VCaP (cell line): Measurements from ENCODE around the gene NUDT3.
A peak's percentile ranks its signal among the peaks of the same experiment; 100 is the strongest.
"Not testable (repeated sequence)": the region's sequence is repeated elsewhere in the genome, so short reads cannot be mapped to it uniquely, and the experiment has no call there.

Experiments
- H3K27ac ChIP-seq: fragments of 450-650 bp; 2 replicates; pipeline ENCODE4 v1.5.1; 2017
- TF ChIP-seq, protein P1 (sequence below): fragments of 450-650 bp; conservative IDR thresholded peaks from 2 replicates; pipeline ENCODE4 v1.5.1; 2017; ENCODE audit warnings: mild to moderate bottlenecking, moderate library complexity

NUDT3 gene

DNA sequence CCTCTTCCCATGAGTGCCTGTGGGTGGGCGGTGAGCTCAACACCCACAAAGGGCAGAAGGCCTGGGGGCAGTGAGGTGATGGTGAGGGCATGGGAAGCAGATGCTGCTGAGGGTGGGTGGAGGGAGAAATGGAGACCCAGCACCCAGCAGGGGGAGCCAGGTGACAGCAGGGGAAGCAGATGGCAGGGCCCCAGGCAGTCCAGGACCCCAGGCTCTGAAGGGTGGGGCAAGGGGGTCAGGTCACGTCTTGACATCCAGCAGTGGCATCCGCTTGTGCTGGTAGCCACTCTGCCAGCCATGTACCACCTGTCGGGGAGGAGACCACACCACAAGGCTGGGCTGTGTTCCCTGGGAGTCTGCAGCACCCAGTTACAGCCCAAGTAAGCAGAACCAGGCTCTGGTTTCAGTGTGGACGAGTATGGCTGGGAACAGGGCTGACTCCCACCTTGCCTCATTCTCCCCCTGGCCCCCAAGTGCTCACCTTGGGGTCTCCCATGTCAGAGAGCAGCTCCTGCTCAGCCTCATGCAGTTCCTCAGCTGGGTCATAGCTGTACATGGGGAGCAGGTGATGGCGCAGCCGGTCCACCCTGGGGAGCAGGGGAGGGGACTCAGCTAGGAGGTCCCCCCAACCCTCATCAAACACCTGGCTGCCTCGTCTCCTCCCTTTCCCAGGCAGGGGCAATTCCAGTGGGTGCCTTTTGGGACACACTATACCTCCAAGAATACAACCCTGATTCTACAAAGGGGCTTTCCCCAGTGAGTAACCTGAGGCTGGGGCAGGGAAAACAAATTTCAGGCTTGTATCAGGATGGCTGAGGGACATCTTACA lies 145.7 kb downstream of the NUDT3 start:
- H3K27ac ChIP-seq, result peak overlapping the region; percentile 96
- TF ChIP-seq, protein P1, sequence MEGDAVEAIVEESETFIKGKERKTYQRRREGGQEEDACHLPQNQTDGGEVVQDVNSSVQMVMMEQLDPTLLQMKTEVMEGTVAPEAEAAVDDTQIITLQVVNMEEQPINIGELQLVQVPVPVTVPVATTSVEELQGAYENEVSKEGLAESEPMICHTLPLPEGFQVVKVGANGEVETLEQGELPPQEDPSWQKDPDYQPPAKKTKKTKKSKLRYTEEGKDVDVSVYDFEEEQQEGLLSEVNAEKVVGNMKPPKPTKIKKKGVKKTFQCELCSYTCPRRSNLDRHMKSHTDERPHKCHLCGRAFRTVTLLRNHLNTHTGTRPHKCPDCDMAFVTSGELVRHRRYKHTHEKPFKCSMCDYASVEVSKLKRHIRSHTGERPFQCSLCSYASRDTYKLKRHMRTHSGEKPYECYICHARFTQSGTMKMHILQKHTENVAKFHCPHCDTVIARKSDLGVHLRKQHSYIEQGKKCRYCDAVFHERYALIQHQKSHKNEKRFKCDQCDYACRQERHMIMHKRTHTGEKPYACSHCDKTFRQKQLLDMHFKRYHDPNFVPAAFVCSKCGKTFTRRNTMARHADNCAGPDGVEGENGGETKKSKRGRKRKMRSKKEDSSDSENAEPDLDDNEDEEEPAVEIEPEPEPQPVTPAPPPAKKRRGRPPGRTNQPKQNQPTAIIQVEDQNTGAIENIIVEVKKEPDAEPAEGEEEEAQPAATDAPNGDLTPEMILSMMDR, result peak; percentile 88

DNA sequence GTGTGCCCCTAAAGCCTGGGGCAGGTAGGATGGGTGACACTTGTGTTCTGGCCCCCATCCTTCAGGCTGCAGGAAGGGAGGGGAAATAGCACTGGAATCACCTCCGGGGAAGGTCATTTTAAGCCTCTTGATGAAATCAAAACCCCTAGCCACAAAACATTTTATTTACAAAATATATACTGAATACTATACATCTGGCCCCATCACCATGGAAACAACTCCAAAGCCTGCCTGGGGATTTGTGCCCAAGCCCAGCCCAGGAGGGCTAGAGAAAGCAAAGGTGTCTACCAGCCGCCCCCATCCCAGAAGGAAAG lies 146.3 kb downstream of the NUDT3 start:
- TF ChIP-seq, protein P1, result no peak
- no peak overlapping the region; the same call in 1 of the 2 replicates for H3K27ac ChIP-seq

DNA sequence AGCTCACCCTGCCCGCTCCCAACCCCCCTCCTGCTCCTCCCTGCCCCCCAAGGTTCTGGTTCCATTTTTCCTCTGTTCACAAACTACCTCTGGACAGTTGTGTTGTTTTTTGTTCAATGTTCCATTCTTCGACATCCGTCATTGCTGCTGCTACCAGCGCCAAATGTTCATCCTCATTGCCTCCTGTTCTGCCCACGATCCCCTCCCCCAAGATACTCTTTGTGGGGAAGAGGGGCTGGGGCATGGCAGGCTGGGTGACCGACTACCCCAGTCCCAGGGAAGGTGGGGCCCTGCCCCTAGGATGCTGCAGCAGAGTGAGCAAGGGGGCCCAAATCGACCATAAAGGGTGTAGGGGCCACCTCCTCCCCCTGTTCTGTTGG lies 146.7 kb downstream of the NUDT3 start:
- H3K27ac ChIP-seq, result not testable (repeated sequence)

DNA sequence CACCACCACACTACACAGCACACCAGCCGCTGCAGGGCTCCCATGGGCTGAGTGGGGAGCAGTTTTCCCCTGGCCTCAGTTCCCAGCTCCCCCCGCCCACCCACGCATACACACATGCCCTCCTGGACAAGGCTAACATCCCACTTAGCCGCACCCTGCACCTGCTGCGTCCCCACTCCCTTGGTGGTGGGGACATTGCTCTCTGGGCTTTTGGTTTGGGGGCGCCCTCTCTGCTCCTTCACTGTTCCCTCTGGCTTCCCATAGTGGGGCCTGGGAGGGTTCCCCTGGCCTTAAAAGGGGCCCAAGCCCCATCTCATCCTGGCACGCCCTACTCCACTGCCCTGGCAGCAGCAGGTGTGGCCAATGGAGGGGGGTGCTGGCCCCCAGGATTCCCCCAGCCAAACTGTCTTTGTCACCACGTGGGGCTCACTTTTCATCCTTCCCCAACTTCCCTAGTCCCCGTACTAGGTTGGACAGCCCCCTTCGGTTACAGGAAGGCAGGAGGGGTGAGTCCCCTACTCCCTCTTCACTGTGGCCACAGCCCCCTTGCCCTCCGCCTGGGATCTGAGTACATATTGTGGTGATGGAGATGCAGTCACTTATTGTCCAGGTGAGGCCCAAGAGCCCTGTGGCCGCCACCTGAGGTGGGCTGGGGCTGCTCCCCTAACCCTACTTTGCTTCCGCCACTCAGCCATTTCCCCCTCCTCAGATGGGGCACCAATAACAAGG lies 147.3 kb downstream of the NUDT3 start:
- H3K27ac ChIP-seq, result not testable (repeated sequence)

DNA sequence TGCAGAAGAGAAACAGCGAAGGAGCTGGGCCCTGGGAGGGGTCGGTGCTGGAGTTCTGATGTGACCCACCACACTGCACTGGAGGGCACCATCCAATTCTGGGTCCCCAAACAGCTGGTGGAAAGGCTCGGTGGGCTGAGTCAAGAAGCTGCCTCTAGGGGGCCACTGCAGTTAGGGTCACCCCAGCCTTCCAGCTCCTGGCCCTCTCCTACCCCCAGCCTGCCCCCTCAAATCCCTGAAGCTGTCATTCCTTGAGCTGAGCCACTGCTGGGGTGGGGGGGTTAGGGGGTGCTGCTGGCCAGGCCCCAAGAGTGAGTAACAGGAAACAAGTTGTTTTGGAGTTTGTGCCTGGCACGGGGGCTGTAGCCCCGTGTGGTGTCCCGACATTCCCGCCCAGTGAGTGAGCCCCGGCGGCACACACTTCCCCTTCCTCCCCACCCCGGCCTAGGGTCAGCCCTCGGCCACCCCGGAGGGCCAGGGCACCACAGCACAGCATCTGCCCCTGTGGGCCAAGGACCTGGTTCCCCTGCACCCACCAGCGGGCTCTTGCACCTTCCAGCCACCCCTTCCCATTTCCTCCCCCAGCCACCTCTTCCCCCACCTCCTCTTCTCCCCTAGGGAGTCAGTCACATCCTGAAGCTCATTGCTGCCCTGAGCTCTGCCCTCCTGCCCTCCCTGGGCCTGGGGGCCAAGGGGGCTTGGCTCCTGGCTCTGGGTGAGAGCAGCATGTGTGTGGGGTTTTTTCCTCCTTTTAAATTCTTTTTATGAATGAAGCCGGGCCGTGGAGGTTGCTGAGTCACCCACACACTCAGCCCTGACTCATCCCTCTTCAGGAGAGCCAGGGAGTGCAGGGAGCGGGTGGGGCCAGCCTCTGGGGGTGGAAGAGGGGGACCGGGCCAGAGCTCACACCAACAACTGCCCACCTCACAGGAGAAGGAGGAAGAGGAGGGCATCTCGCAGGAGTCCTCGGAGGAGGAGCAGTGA lies 148.3 kb downstream of the NUDT3 start:
- TF ChIP-seq, protein P1, result peak; percentile 40
- H3K27ac ChIP-seq, result peak overlapping the region; percentile 37; the same call in 1 of the 2 replicates

DNA sequence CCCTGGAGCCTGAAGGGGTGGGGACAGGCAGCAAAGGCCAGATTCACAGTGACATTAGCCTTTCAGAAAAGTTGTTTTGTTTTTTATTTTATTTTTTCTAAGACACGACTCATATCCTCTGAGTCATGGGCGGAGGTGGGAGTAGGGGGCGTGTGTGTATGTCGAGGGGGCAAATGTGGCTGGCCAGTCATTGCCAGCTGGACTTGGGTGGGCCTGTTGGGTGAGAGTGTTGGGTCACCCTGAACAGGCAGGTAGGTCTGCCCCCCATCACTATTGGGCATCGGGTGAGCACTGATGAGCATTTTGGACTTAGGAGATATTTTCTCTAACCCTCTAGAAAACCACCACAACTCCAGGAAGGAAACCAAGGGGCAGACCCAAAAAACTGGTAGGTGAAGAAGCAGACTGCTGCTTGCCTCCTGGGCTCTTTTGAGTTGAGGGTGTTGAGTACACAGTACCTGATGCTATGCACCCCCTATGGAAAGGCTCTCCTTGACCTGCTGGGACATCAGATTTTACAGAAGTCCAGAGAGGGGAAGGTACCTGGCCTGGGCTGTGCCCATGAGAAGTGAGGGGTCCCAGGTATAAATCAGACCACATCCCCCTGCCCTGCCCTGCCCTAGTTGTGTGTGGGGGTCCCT lies 149.2 kb downstream of the NUDT3 start:
- TF ChIP-seq, protein P1, result no peak
- H3K27ac ChIP-seq, result peak overlapping the region; percentile 37; the same call in 1 of the 2 replicates

DNA sequence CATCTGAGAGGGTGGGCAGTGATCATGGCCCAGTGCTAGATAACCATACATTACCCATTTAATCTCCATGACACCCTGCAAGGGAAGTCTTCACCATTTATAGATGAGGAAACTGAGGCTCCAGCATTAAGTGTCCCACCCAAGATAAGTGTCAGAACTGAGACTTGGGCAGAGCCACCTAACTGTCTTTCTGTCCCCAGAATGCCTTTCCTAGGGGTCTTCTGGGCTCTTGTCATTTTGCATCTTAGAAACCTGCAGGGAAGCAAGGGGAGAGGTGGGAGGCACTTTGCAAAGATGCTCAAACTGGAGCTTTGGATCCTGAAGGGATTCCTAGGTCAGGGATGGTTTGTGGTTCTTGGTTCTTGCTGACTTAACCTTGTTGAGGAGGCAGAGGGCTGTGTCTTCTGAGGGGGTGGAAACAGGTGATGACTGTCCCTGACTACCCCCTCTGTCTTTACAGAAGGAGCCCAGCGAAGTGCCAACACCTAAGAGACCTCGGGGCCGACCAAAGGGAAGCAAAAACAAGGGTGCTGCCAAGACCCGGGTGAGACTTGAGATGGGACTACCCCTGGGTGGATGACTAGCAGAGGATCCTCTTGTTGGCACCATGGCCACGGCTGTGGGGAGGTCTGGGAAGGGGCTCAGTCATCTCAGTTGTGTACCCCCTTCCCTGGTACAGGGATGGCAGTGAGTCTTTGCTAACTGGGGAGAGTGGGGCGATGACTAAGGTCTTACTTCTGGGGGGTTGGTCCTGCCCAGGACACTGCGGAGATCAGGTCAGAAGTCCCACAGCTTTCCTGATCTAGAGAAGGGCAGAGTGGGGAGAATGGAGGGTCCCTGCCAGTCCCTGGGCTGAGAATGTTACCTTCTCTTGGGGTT lies 150.0 kb downstream of the NUDT3 start:
- TF ChIP-seq, protein P1, result no peak
- H3K27ac ChIP-seq, result no peak overlapping the region; the same call in 1 of the 2 replicates
